H1 (cell line): ENCODE measurements around the gene ZNF791. TPM values are rescaled to one million over a fixed set of nuclear protein-coding genes. Genes with fewer than 3 reads are reported as not detected.

Experiments
- CTCF ChIA-PET: fragments of 300-600 bp; sonication (Branson Sonifier 250); formaldehyde crosslinking; loops from one replicate; lab custom pipeline; 2021; ENCODE audit not compliant: partially characterized antibody; lab: Charles Lee
- POLR2A ChIA-PET: fragments of 300-600 bp; sonication (Branson Sonifier 250); formaldehyde crosslinking; loops from one replicate; lab custom pipeline; 2021; ENCODE audit warnings: inconsistent platforms; ENCODE audit not compliant: partially characterized antibody; lab: Charles Lee
- DNase-seq, 2 experiments: peaks; one replicate each; pipeline versions ENCODE4 v3.0.0 to v3.0.0-alpha.2; 2010 to 2022; ENCODE audit warnings: low spot score in 2 of 2, low read depth in 1 of 2, mixed read lengths in 1 of 2
- FAIRE-seq: peaks from 2 replicates; lab custom pipeline; 2011; peaks lifted over from hg19 to GRCh38; lab: Jason Lieb, UNC
- H2AFZ ChIP-seq: 2 replicates; pipeline ENCODE4 v1.8.1; 2012; ENCODE audit warnings: low read length, inconsistent platforms
- H2AK5ac ChIP-seq: 2 replicates; pipeline ENCODE4 v1.6.1; 2013; ENCODE audit warnings: low read depth, low read length
- H2BK120ac ChIP-seq: replicated peaks from 2 replicates; pipeline ENCODE3; 2013; ENCODE audit warnings: low read depth, low read length, inconsistent platforms
- H2BK12ac ChIP-seq: 2 replicates; pipeline ENCODE4 v1.6.1; 2013; ENCODE audit warnings: low read depth, low read length
- H2BK15ac ChIP-seq: 2 replicates; pipeline ENCODE4 v1.6.1; 2013; ENCODE audit warnings: low read length
- H2BK20ac ChIP-seq: 2 replicates; pipeline ENCODE4 v1.6.1; 2013; ENCODE audit warnings: low read length
- H2BK5ac ChIP-seq: 2 replicates; pipeline ENCODE4 v1.6.1; 2013; ENCODE audit warnings: low read depth, low read length
- H3K14ac ChIP-seq: 2 replicates; pipeline ENCODE4 v1.6.1; 2013; ENCODE audit warnings: inconsistent platforms; ENCODE audit not compliant: insufficient read length
- H3K18ac ChIP-seq: 2 replicates; pipeline ENCODE4 v1.6.1; 2013; ENCODE audit warnings: low read length; ENCODE audit errors: extremely low read depth
- H3K23ac ChIP-seq: 2 replicates; pipeline ENCODE4 v1.6.1; 2013; ENCODE audit warnings: inconsistent platforms; ENCODE audit not compliant: insufficient read length
- H3K23me2 ChIP-seq: 2 replicates; pipeline ENCODE4 v1.6.1; 2013; ENCODE audit warnings: low read depth, low read length
- H3K27ac ChIP-seq: 2 replicates; pipeline ENCODE4 v1.6.1; 2011; ENCODE audit warnings: low read depth, low read length, inconsistent platforms
- H3K27me3 ChIP-seq, 4 experiments: replicated peaks in 1 of 4; 1 replicate in 1 of 4; 2 replicates in 3 of 4; pipeline versions ENCODE4 v1.6.1 to v1.8.1; 2011 to 2013; ENCODE audit warnings: low read length in 3 of 4, mild to moderate bottlenecking in 3 of 4, inconsistent platforms in 2 of 4, mixed read lengths in 2 of 4, moderate library complexity in 1 of 4; ENCODE audit not compliant: control insufficient read depth in 3 of 4, insufficient read depth in 3 of 4; ENCODE audit errors: extremely low read depth in 1 of 4
- H3K36me3 ChIP-seq, 4 experiments: 2 replicates each; pipeline versions ENCODE4 v1.6.1 to v1.8.1; 2011 to 2013; ENCODE audit warnings: mild to moderate bottlenecking in 4 of 4, low read length in 3 of 4, moderate library complexity in 2 of 4, control low read depth in 1 of 4, inconsistent platforms in 1 of 4; ENCODE audit not compliant: insufficient read depth in 4 of 4, control insufficient read depth in 2 of 4
- H3K4ac ChIP-seq: replicated peaks from 2 replicates; pipeline ENCODE3; 2013; ENCODE audit warnings: low read length, low read depth, mixed read lengths, inconsistent platforms; ENCODE audit not compliant: insufficient read length
- H3K4me1 ChIP-seq, 4 experiments: replicated peaks in 1 of 4; 1 replicate in 1 of 4; 2 replicates in 3 of 4; pipeline versions ENCODE4 v1.6.1 to v1.8.1; 2011 to 2013; ENCODE audit warnings: low read length in 3 of 4, inconsistent platforms in 2 of 4, mixed read lengths in 1 of 4; ENCODE audit not compliant: insufficient read depth in 4 of 4, control insufficient read depth in 3 of 4
- H3K4me2 ChIP-seq, 2 experiments: 2 replicates each; pipeline versions ENCODE4 v1.6.1 to v1.8.1; 2011 to 2013; ENCODE audit warnings: low read depth in 2 of 2, low read length in 2 of 2, control low read depth in 1 of 2, inconsistent platforms in 1 of 2, mild to moderate bottlenecking in 1 of 2; ENCODE audit not compliant: insufficient read depth in 1 of 2
- H3K4me3 ChIP-seq, 4 experiments: fragments of 200-600, 300-600 bp in 1 of 4; sonication (generic), shearing (Covaris generic), sonication (Bioruptor Twin) in 1 of 4; 2 replicates each; pipeline versions ENCODE4 v1.5.1 to v1.8.1; 2011 to 2016; ENCODE audit warnings: low read length in 4 of 4, low read depth in 3 of 4, control low read depth in 2 of 4, inconsistent platforms in 2 of 4, mild to moderate bottlenecking in 2 of 4, mixed read lengths in 1 of 4, moderate library complexity in 1 of 4; ENCODE audit not compliant: insufficient read depth in 2 of 4; ENCODE audit errors: extremely low read depth in 1 of 4
- H3K56ac ChIP-seq: replicated peaks from 2 replicates; pipeline ENCODE3; 2013; ENCODE audit warnings: low read depth, mild to moderate bottlenecking, mixed read lengths, low read length, inconsistent platforms; ENCODE audit not compliant: insufficient read length
- H3K79me1 ChIP-seq: 2 replicates; pipeline ENCODE4 v1.6.1; 2013; ENCODE audit warnings: low read depth, low read length, control low read depth
- H3K79me2 ChIP-seq, 2 experiments: 2 replicates each; pipeline versions ENCODE4 v1.6.1 to v1.8.1; 2012 to 2013; ENCODE audit warnings: low read length in 2 of 2, mild to moderate bottlenecking in 2 of 2, inconsistent platforms in 1 of 2; ENCODE audit not compliant: insufficient read depth in 2 of 2, control insufficient read depth in 1 of 2
- H3K9ac ChIP-seq, 4 experiments: replicated peaks in 1 of 4; 1 replicate in 1 of 4; 2 replicates in 3 of 4; pipeline versions ENCODE4 v1.6.1 to v1.8.1; 2011 to 2013; ENCODE audit warnings: low read depth in 3 of 4, low read length in 3 of 4, control low read depth in 2 of 4, mild to moderate bottlenecking in 2 of 4, moderate library complexity in 2 of 4, inconsistent platforms in 1 of 4; ENCODE audit errors: extremely low read depth in 1 of 4
- H3K9me3 ChIP-seq, 2 experiments: 2 replicates each; pipeline versions ENCODE4 v1.6.1 to v1.8.1; 2012 to 2013; ENCODE audit warnings: mild to moderate bottlenecking in 2 of 2, moderate library complexity in 2 of 2, control low read depth in 1 of 2, inconsistent platforms in 1 of 2, low read depth in 1 of 2, low read length in 1 of 2, mixed read lengths in 1 of 2; ENCODE audit not compliant: insufficient read depth in 2 of 2
- H4K20me1 ChIP-seq, 2 experiments: replicated peaks in 1 of 2; 2 replicates each; pipeline versions ENCODE3 to v1.8.1; 2011 to 2013; ENCODE audit warnings: inconsistent platforms in 2 of 2, low read length in 2 of 2, mild to moderate bottlenecking in 1 of 2; ENCODE audit not compliant: insufficient read depth in 2 of 2, control insufficient read depth in 1 of 2
- H4K5ac ChIP-seq: 2 replicates; pipeline ENCODE4 v1.6.1; 2013; ENCODE audit warnings: low read length, low read depth, mixed read lengths, inconsistent platforms; ENCODE audit not compliant: insufficient read length
- H4K8ac ChIP-seq: 2 replicates; pipeline ENCODE4 v1.8.0; 2013; ENCODE audit warnings: mild to moderate bottlenecking, moderate library complexity, low read length, inconsistent platforms; ENCODE audit not compliant: insufficient read depth; ENCODE audit errors: extremely low read depth
- H4K91ac ChIP-seq: replicated peaks from 2 replicates; pipeline ENCODE3; 2013; ENCODE audit warnings: low read length, mixed read lengths, inconsistent platforms; ENCODE audit not compliant: insufficient read length
- CBX8 ChIP-seq: fragments of 300-800, 300-1000 bp; sonication (generic); IDR thresholded peaks from 2 replicates; pipeline ENCODE4 v1.7.1; 2016; ENCODE audit warnings: low read depth, low read length, borderline replicate concordance
- FOSL1 ChIP-seq: IDR thresholded peaks from 2 replicates; pipeline ENCODE4 v1.6.1; 2011; ENCODE audit warnings: mild to moderate bottlenecking, low read depth, low read length, moderate library complexity; ENCODE audit not compliant: insufficient read depth
- PHF8 ChIP-seq: fragments of 200-600 bp; sonication (generic); conservative IDR thresholded peaks from 2 replicates; pipeline ENCODE4 v1.7.1; 2012; ENCODE audit warnings: low read depth, mild to moderate bottlenecking, inconsistent platforms, low read length, moderate library complexity
- RNF2 ChIP-seq: fragments of 200-900, 300-1000 bp; sonication (generic); IDR thresholded peaks from 2 replicates; pipeline ENCODE4 v1.7.1; 2016; ENCODE audit warnings: borderline replicate concordance, low read depth, mild to moderate bottlenecking, antibody characterized with exemption, low read length; ENCODE audit not compliant: poor library complexity, severe bottlenecking; ENCODE audit errors: missing control alignments
- SP4 ChIP-seq: IDR thresholded peaks from 2 replicates; pipeline ENCODE4 v1.6.1; 2012; ENCODE audit warnings: low read length, inconsistent platforms
- WGBS, 2 experiments: shearing (Covaris generic) in 1 of 2; methylation state at CpG; one replicate each; pipeline versions ENCODE4 v1.1.6 to v1.1.7; 2013 to 2015; ENCODE audit warnings: low lambda C conversion rate in 2 of 2, mixed read lengths in 2 of 2, inconsistent platforms in 1 of 2, low coverage in 1 of 2, missing lambda C conversion rate in 1 of 2; ENCODE audit not compliant: insufficient replicate concordance in 2 of 2, insufficient coverage in 1 of 2, insufficient read length in 1 of 2; ENCODE audit errors: extremely low coverage in 1 of 2, missing lambda C conversion rate in 1 of 2; 5-methylcytosine and 5-hydroxymethylcytosine counted together
- polyA plus RNA-seq, 7 experiments: library from polyadenylated mRNA; depleted of rRNA in 3 of 7; stranded (reverse) in 5 of 7; unstranded in 2 of 7; fragments of >200 nt in 5 of 7; fragments of 200-250 nt in 2 of 7; gene quantifications; 1 replicate in 5 of 7; 2 replicates in 1 of 7; 4 replicates in 1 of 7; pipeline versions ENCODE4 v1.2.1 to v1.2.3, GENCODE V29; 2011 to 2013; ENCODE audit warnings: missing spikeins in 2 of 7, mixed read lengths in 2 of 7
- total RNA-seq: library from RNA; stranded (reverse); fragmentation: NEBNext Ultra II Directional; extraction: Animal tissue kit (Norgen Biotek cat#: 25700); gene quantifications from 2 replicates; pipeline ENCODE4 v1.2.1, GENCODE V29; 2021

ZNF791 gene
- total and polyA plus RNA-seq, 2 of the 8 experiments (the other 6 are each of a cell fraction or from before 2014, with no cell fraction given): 4.1 to 18.6 TPM

- ChIA-PET CTCF (interaction anchor here (0.7 to 1.2 kb wide), 6 partner anchors 10 to 324 kb away, joined by 3 to 5 read pairs (median 3); no protein-coding TSS in a partner anchor), POLR2A (interaction anchor here (0.6 to 2.5 kb wide), 8 partner anchors 9 to 208 kb away, joined by 3 to 9 read pairs (median 3); partner anchors contain the start of genes DHPS, ZNF490 and ZNF791)
- Histone ChIP-seq H4K91ac (no peak overlapping the region), H2BK12ac (no peak overlapping the region), H3K4ac (no peak overlapping the region), H3K23me2 (no peaks in the 10 kb centered on the region), H2BK120ac (no peak overlapping the region), H3K79me1 (no peaks in the 10 kb centered on the region), H4K5ac (no peak overlapping the region), H3K4me3 (no peak overlapping the region), H3K18ac (no peak overlapping the region), H4K20me1 (no peaks in the 10 kb centered on the region), H2BK5ac (no peak overlapping the region), H3K9ac (no peak overlapping the region; a peak in 1 of 7 replicates), H4K8ac (no peak overlapping the region), H3K9me3 (peaks cover 0 to 4% of the 10 kb centered on the region in 2 experiments; a peak in 1 of 4 replicates), H3K27me3 (no peaks in the 10 kb centered on the region), H3K27ac (no peak overlapping the region), H3K4me2 (no peak overlapping the region), H2BK20ac (no peak overlapping the region), H3K23ac (no peak overlapping the region), H2AFZ (no peak overlapping the region), H3K14ac (no peak overlapping the region), H2BK15ac (no peak overlapping the region), H2AK5ac (no peak overlapping the region), H3K56ac (no peak overlapping the region), H3K79me2 (no peaks in the 10 kb centered on the region), H3K36me3 (peaks cover 0 to 4% (median 0%) of the 10 kb centered on the region in 4 experiments; a peak in 2 of 8 replicates), H3K4me1 (no peaks in the 10 kb centered on the region)
- FAIRE-seq (no peak), DNase-seq (no peak)
- 77% methylated on average over 6 of the region's 8 CpGs; no CpG with 5 or more reads in 1 of the 2 experiments for WGBS, 2 experiments
- TF ChIP-seq FOSL1 (no peak), PHF8 (no peak), RNF2 (no peak), CBX8 (no peak), SP4 (no peak)
These were observed 36.3 kb downstream of the ZNF791 start for GRCh38 chr19:12647047-12647446.
